SK-N-SH (cell line): ENCODE measurements around the gene PXDN.

Experiments
- CTCF ChIP-seq: fragments of 200-600 bp; sonication (generic); IDR thresholded peaks from 2 replicates; pipeline ENCODE4 v1.6.1; 2017; ENCODE audit warnings: antibody characterized with exemption, mild to moderate bottlenecking, moderate library complexity
- EP300 ChIP-seq, 2 experiments: IDR thresholded peaks; 2 replicates each; pipeline versions ENCODE4 v1.4.0 to v1.6.1; 2012; ENCODE audit warnings: borderline replicate concordance in 1 of 2, low read depth in 1 of 2, low read length in 1 of 2
- EZH2phosphoT487 ChIP-seq: fragments of 200-600 bp; sonication (generic); IDR thresholded peaks from 2 replicates; pipeline ENCODE4 v1.6.1; 2017; ENCODE audit warnings: low read depth, mixed run types, mild to moderate bottlenecking, antibody characterized with exemption, moderate library complexity, borderline replicate concordance
- NRF1 ChIP-seq: IDR thresholded peaks from 2 replicates; pipeline ENCODE4 v1.6.1; 2012; ENCODE audit warnings: low read depth, mild to moderate bottlenecking, low read length
- POLR2AphosphoS5 ChIP-seq: IDR thresholded peaks from 2 replicates; pipeline ENCODE4 v1.6.1; 2012; ENCODE audit warnings: low read depth, low read length
- RCOR1 ChIP-seq: fragments of 150-350 bp; IDR thresholded peaks from 2 replicates; pipeline ENCODE4 v1.6.1; 2017; ENCODE audit warnings: antibody characterized with exemption, low read length
- RFX5 ChIP-seq: IDR thresholded peaks from 2 replicates; pipeline ENCODE4 v1.6.1; 2012; ENCODE audit warnings: mild to moderate bottlenecking, improper control_type of control experiment, low read length
- TEAD4 ChIP-seq: IDR thresholded peaks from 2 replicates; pipeline ENCODE4 v1.4.0; 2012; ENCODE audit warnings: mild to moderate bottlenecking, borderline replicate concordance; ENCODE audit not compliant: insufficient read depth

DNA sequence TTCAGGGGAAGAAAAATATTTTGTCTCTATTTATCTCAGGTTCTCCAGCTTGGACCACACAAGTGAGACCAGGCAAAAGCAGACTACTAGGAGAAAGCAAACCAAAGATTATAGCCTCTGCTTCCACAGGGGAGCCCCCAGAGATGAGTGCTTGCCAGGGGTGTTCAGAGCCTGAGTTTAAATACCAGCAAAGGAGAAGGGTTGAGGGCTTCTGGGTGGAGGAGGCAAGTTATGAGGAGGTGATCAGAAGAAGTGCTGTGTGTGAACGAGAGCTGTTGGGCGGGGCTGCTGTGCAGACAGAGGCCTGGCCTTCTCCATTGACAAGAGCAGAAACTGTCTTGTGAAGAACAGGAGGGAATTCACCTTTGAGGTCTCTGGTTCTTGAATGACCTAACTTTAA, 32.8 kb upstream of the PXDN start:
- TF ChIP-seq POLR2AphosphoS5, result no peak
- no peak for TF ChIP-seq EZH2phosphoT487
- TF ChIP-seq CTCF, result no peak
- no peak for TF ChIP-seq EP300 (IDR thresholded peaks at IDR 0.05; ENCODE audit: borderline replicate concordance in 1 of 2, low read depth in 1 of 2, low read length in 1 of 2)
- no peak for TF ChIP-seq RFX5
- TF ChIP-seq TEAD4, result no peak
- no peak for TF ChIP-seq RCOR1
- TF ChIP-seq NRF1, result no peak
